HFF-Myc (cell line): ENCODE data around the gene PTPN14.

ENCODE experiments used
- DNase-seq: peaks from one replicate; pipeline ENCODE4 v3.0.0-alpha.2; 2011; ENCODE audit warnings: low read depth; ENCODE audit errors: extremely low read depth
- H3K4me3 ChIP-seq: replicated peaks from 2 replicates; pipeline ENCODE4 v1.5.1; 2011; ENCODE audit warnings: low read depth, mild to moderate bottlenecking, control low read depth, low read length
- TF ChIP-seq, protein P1 (sequence below): IDR thresholded peaks from 2 replicates; pipeline ENCODE4 v1.5.1; 2012; ENCODE audit warnings: mild to moderate bottlenecking, low read depth, low read length, control low read depth; ENCODE audit errors: missing control alignments

Gene PTPN14

DNA sequence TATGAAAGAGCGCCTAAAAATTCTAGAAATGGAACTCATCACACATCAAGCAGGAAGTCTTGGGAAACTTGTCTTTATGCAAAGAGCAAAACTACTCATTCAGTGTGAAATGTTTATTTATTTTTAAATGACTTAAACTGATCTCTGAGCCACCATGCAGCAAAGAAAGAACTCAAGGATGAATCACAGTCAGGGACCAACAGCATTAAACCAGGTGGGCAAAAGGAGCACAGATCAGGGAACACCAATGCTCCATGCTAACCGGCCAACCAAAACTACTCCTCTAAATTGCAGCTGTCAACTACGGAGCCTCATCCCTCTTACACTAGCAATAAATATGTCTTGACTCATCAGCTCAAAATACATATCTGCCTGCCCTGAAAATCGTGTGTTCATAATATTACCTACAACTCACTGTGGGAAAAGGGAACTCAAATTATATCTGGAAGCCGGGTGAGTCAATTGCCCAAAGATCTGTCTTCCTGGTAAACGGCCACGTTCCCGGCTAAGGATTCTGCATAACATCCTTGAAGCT is 129.2 kb downstream of the PTPN14 start:
- H3K4me3 ChIP-seq = no peak overlapping the region
- DNase-seq = no peak
- TF ChIP-seq, protein P1, sequence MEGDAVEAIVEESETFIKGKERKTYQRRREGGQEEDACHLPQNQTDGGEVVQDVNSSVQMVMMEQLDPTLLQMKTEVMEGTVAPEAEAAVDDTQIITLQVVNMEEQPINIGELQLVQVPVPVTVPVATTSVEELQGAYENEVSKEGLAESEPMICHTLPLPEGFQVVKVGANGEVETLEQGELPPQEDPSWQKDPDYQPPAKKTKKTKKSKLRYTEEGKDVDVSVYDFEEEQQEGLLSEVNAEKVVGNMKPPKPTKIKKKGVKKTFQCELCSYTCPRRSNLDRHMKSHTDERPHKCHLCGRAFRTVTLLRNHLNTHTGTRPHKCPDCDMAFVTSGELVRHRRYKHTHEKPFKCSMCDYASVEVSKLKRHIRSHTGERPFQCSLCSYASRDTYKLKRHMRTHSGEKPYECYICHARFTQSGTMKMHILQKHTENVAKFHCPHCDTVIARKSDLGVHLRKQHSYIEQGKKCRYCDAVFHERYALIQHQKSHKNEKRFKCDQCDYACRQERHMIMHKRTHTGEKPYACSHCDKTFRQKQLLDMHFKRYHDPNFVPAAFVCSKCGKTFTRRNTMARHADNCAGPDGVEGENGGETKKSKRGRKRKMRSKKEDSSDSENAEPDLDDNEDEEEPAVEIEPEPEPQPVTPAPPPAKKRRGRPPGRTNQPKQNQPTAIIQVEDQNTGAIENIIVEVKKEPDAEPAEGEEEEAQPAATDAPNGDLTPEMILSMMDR = no peak

DNA sequence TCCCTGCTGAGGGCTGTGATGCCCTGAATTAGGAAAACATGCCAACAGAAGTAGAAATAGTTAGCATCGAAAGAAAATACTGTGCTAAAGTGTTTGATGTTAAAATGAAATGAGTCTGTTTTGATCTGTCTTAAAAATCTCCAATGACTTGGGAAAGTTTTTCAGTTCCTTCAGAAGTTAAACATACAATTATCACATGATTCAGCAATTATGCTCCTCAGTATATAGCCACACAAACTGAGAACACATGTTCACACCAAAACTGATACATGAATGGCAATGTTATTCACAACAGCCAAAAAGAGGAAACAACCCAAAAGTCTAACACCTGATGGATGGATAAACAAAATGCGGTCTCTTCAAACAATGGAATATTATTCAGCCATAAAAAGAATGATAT is 130.6 kb downstream of the PTPN14 start:
- DNase-seq = no peak
- TF ChIP-seq, protein P1 = no peak
- H3K4me3 ChIP-seq = no peak overlapping the region

DNA sequence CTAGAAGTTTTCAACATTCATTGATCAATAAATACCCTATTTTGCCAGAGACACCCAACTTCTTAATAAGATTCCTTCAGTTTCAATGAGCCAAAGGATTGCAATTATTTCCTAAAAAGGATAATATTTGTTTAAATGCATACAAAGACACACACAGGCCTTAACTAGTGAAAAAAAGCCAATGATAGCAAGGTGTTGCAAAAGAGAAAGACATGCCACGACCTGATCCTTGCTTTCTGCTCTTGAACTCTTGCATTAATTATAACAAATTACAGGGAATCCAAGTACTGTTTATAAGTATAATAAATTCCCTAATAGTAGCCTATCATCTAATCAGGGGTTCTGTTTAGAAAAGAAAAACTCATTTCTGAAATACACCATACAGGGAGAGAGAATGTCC is 131.1 kb downstream of the PTPN14 start:
- DNase-seq = no peak
- TF ChIP-seq, protein P1 = no peak
- no peak overlapping the region for H3K4me3 ChIP-seq

DNA sequence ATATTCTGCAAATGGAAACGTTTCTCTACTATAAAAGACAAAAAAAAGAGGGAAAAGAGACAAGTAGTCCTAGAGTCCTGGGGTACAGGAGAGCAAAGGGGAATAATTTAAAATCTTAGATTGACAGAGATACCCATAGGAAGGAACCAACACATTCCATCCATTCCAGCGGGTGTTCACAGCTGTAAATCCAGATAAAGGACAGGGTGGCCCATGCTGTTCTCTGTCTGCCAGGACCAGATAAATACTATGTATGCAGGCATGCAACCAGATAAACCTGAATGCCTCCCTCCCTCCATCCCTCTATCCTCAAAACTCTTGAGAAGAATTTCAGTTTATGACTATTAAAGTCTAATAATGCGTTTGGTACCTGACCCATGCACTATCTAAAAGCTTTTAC is 131.8 kb downstream of the PTPN14 start:
- TF ChIP-seq, protein P1 = no peak
- DNase-seq = no peak

DNA sequence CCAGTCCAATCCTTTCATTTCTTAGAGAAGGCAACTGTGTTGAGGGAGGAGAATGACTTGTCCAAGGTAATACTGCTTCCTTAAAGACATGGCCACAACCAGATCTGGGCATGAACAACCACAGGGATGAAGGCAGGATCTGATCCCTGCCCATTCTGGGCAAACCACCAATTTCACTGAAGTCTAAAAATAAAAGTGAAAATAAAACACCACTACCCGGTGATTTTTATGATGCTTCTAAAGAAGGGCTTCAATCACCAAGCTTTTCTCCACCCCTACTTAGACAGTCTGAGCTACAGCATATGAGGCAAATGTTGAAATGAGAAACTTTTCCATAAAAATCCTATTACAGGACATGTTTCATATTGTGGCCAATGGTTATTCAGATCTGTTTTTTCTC is 133.0 kb downstream of the PTPN14 start:
- no peak for DNase-seq
- TF ChIP-seq, protein P1 = no peak
- H3K4me3 ChIP-seq = no peak overlapping the region

More for the DNA sequence above, 131.8 kb downstream of the PTPN14 start:
- no peak overlapping the region for H3K4me3 ChIP-seq

DNA sequence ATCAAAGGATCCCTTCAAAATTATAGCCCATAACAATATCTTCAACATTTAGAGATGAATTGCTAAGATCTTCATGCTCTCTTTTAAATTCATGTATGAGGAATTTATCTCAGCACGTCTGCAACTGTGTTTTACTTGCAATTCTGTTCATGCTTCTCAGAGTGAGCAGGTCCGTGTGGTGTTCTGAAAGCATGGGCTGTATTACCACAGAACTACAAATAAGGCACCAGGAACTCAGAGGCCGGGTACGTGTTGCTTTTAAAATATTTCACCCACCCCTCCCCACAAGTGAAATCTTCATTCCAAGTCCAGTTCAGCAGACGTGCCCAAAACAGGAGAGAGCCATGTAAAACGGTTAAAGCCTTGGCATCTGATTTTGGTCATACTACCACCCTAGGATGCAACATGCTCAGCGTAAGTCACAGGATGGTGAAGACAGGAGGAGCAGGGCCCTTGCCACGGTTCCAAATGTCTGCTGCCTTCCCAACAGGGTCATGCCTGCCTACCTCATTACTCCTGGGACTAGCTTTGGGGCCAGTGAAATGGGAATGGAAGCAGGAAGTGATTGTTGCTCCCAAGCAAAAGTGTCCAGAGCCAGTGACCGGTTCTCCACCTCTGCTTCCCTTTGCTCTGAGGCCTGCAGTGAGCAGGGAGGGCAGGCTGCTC is 133.7 kb downstream of the PTPN14 start:
- TF ChIP-seq, protein P1 = no peak
- H3K4me3 ChIP-seq = no peak overlapping the region
- DNase-seq = no peak

DNA sequence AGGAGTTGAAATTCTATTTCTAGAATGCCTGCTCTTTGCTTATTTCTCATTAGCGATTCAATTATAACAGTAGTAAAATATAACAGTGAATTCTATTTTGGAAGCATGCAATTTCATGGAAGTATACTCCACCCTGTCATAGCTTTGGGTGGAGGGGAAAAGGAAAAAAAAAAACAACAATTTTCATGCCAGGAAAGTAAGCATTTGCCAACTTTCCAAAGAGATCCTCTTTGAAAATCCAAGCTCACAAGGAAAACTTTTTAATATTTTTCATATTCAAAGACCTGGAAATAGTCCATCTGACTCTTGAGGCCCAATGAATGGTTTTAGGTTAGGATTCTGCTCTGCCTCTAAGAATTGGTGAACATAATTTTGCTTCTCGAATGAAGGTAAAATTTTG is 134.5 kb downstream of the PTPN14 start:
- TF ChIP-seq, protein P1 = no peak
- DNase-seq = no peak
- no peak overlapping the region for H3K4me3 ChIP-seq
